Left ventricle myocardium inferior (tissue), 1 donor: ENCODE data around the gene TMEM163. TPM values are rescaled to one million over a fixed set of nuclear protein-coding genes. Genes with fewer than 3 reads are reported as not detected.

ENCODE experiments used
- DNase-seq: peaks from one replicate; pipeline ENCODE4 v3.0.0-alpha.2; 2020
- H3K27ac ChIP-seq: fragments of 200-600 bp; replicated peaks from 2 replicates; pipeline ENCODE4 v1.8.0; 2021
- H3K27me3 ChIP-seq: fragments of 200-600 bp; 2 replicates; pipeline ENCODE4 v1.8.0; 2021; ENCODE audit warnings: low read depth
- H3K36me3 ChIP-seq: fragments of 200-600 bp; 2 replicates; pipeline ENCODE4 v1.8.0; 2021
- H3K4me1 ChIP-seq: fragments of 200-600 bp; 2 replicates; pipeline ENCODE4 v1.8.0; 2021
- H3K4me3 ChIP-seq: fragments of 200-600 bp; 2 replicates; pipeline ENCODE4 v1.8.0; 2021; ENCODE audit warnings: mild to moderate bottlenecking, moderate library complexity
- H3K9me3 ChIP-seq: fragments of 200-600 bp; replicated peaks from 2 replicates; pipeline ENCODE4 v1.8.0; 2021
- CTCF ChIP-seq: fragments of 200-600 bp; IDR thresholded peaks from 2 replicates; pipeline ENCODE4 v1.8.0; 2021; ENCODE audit warnings: antibody characterized with exemption, mild to moderate bottlenecking, borderline replicate concordance
- intact Hi-C: fragments of 100-400 bp; cut with micrococcal nuclease; formaldehyde crosslinking; loops from one replicate; pipeline ENCODE4 v1.11.0; 2022
- total RNA-seq: library from RNA; stranded (reverse); fragmentation: NEBNext Ultra II Directional; extraction: Animal tissue kit (Norgen Biotek cat#: 25700); gene quantifications from one replicate; pipeline ENCODE4 v1.2.1, GENCODE V29; 2021
- donor health status: DM: no; HTN: yes; CAD: no; lungs with severe emphysema.

Gene TMEM163
- total RNA-seq, 1 donor from 2014 or later, result 0.22 TPM

DNA sequence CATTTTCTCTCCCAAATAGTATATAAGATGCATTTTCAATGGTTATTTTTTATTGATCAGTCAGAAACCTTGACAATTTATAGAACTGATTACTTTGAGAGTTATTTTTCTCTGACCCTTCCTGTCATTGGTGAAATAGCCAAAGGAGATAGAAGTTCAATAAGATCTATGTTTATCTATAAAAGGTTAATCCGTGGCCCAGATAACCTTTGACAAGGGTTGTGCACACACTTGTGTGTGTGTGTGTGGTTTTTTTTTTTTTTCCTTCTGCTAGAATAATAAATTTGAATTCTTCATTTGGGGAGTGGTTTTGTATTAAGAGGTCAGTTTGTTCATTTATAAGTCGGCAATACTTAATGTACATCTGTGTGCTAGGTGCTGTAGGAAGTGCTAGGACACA, 304.9 kb downstream of the TMEM163 start:
- H3K4me3 ChIP-seq, result no peak overlapping the region
- H3K4me1 ChIP-seq, result peaks cover 34% of the 10 kb centered on the region
- no peak overlapping the region for H3K27ac ChIP-seq
- H3K27me3 ChIP-seq, result no peaks in the 10 kb centered on the region
- no peaks in the 10 kb centered on the region for H3K9me3 ChIP-seq
- intact Hi-C loops, result loop anchor here (10.0 kb wide), 1 partner anchor 169 kb away; no protein-coding TSS in a partner anchor
- peaks cover 3% of the 10 kb centered on the region for H3K36me3 ChIP-seq
- DNase-seq, result no peak
- no peak for TF ChIP-seq CTCF

GRCh38 chr2:134413430-134413829, 305.4 kb downstream of the TMEM163 start:
- Histone ChIP-seq H3K4me3 (no peak overlapping the region), H3K27ac (no peak overlapping the region), H3K27me3 (no peaks in the 10 kb centered on the region), H3K4me1 (peaks cover 39% of the 10 kb centered on the region), H3K9me3 (no peaks in the 10 kb centered on the region), H3K36me3 (peaks cover 3% of the 10 kb centered on the region)
- TF ChIP-seq CTCF, result no peak
- intact Hi-C loops, result loop anchor here (10.0 kb wide), 1 partner anchor 169 kb away; no protein-coding TSS in a partner anchor
- DNase-seq, result no peak

- Histone ChIP-seq H3K4me3 (no peak overlapping the region), H3K36me3 (peaks cover 3% of the 10 kb centered on the region), H3K27ac (no peak overlapping the region), H3K9me3 (no peaks in the 10 kb centered on the region), H3K27me3 (no peaks in the 10 kb centered on the region), H3K4me1 (peaks cover 47% of the 10 kb centered on the region)
- intact Hi-C loops, result loop anchor here (10.0 kb wide), 1 partner anchor 168 kb away; no protein-coding TSS in a partner anchor
- no peak for TF ChIP-seq CTCF
- no peak for DNase-seq
Measured at GRCh38 chr2:134412639-134412999, 306.2 kb downstream of the TMEM163 start.

DNA sequence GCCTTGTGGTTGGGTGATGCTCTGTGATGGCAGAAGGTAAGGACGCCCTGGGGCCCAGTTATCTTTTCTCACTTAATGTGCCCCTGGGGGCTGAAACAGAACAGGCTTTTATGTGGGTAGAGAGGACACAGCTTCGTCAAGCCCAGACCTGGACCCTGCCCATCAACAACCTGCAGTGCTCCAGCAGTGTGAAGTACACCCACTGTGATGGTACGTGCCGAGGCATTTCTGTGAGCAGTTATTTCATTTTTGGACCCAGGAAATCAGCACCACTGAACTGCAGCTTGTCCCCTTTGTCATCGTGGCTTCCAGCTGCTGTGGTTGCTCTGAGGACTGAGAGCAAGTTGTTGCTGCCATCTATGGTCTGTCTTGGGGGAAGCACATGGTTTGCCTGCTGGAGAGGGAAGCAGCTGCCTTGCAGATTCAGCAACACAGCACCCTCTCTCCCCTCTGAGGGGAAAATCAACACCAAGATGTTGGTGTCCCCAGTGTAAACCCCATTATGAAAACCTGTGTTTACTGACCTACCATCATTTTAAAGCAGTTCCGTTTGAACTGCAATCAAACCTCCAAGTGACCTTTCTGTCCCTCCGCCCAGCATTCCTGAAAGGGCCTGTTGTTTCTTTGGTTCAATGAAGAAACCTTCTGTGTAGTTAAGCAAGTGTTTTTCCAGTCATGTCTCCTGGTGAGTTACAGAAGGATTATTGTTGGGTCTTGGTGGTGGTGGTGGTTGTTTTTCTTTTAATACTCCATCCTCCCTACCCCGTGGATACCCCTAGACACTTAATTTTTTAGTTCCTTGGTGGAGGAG, 306.8 kb downstream of the TMEM163 start:
- intact Hi-C loops, result loop anchor here (2.0 to 10.0 kb wide), 2 partner anchors 167 to 293 kb away; no protein-coding TSS in a partner anchor
- H3K4me1 ChIP-seq, result peaks cover 53% of the 10 kb centered on the region
- no peaks in the 10 kb centered on the region for H3K9me3 ChIP-seq
- H3K27ac ChIP-seq, result peak overlapping the region; percentile 67
- H3K4me3 ChIP-seq, result no peak overlapping the region
- DNase-seq, result peak; percentile 47
- TF ChIP-seq CTCF, result peak; percentile 81
- H3K36me3 ChIP-seq, result peaks cover 3% of the 10 kb centered on the region
- no peaks in the 10 kb centered on the region for H3K27me3 ChIP-seq

DNA sequence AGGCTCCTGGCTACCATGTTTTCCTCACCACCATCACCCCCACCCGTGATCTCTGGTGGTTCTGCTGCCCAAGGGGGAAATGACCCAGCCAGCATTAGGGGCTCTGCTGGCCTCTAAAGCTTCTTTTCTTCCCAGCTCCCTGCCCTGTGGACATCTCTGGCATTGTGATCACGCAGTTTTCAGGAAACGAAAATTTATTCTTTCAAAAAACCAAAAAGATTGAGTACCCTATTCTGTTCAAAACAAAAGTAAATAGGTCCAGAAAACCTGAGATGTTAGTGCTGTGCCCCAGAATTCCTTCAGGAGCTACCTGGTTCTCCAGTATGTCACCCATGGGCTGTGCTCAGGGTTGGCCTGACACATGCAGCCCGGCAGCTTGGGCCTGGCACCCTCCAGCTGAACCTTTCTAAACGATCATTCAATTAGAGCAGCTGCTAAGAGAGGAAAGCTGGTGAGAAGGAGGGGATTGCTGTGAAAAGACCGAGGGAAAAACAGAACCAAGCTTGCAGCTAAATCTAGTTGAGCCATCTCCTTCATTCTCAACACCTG, 307.4 kb downstream of the TMEM163 start:
- no peak for DNase-seq
- Histone ChIP-seq H3K4me3 (no peak overlapping the region), H3K9me3 (no peaks in the 10 kb centered on the region), H3K27me3 (no peaks in the 10 kb centered on the region), H3K4me1 (peaks cover 55% of the 10 kb centered on the region), H3K27ac (peak overlapping the region; percentile 67), H3K36me3 (peaks cover 3% of the 10 kb centered on the region)
- no peak for TF ChIP-seq CTCF
- intact Hi-C loops, result loop anchor here (2.0 to 10.0 kb wide), 2 partner anchors 167 to 293 kb away; no protein-coding TSS in a partner anchor
